AG04449 (cell line): ENCODE results near the gene HSPA1A.
"Not testable (repeated sequence)": the region's sequence is repeated elsewhere in the genome, so short reads cannot be mapped to it uniquely, and the experiment has no call there.

ENCODE experiments used
- CTCF ChIA-PET: fragments of 350-600 bp; formaldehyde crosslinking; extraction: SDS; loops from one replicate; lab custom pipeline; 2021; ENCODE audit warnings: antibody characterized with exemption; lab: Yijun Ruan, JAX
- POLR2A ChIA-PET: fragments of 400-600, 350-600 bp; formaldehyde crosslinking; extraction: SDS; loops from one replicate; lab custom pipeline; 2020; ENCODE audit warnings: antibody characterized with exemption, inconsistent platforms; lab: Yijun Ruan, JAX
- DNase-seq: peaks from one replicate; pipeline ENCODE4 v3.0.0-alpha.2; 2010; ENCODE audit warnings: low read depth, low spot score
- H3K4me3 ChIP-seq: 2 replicates; pipeline ENCODE4 v1.5.1; 2011; ENCODE audit warnings: low read depth, mild to moderate bottlenecking, control low read depth, low read length
- TF ChIP-seq, protein P1 (sequence below): IDR thresholded peaks from one replicate; pipeline ENCODE4 v1.5.1; 2011; ENCODE audit warnings: mild to moderate bottlenecking, moderate library complexity, low read length, control low read depth, inconsistent platforms; ENCODE audit not compliant: insufficient read depth; ENCODE audit errors: missing control alignments

Gene HSPA1A

DNA sequence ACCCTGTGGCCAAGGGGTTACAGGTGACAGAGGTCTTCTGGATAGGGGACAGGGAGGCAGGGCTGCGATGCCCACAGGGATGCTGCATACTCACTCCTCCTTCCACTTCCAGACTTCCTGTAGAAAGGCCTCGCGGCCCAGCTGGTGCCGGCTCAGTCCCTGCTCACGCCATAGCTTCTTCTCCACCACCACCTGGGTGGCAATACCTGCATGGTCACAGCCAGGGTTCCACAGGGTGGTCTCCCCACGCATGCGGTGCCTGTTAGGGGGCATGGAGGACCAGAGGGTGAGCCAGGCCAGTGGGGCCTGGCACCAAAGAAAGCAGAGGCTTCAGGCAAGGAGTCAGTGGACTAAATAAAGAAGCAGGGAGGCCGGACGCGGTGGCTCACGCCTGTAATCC lies 29.9 kb upstream of the HSPA1A start:
- CTCF ChIA-PET: interaction anchor here (1.1 to 4.0 kb wide), 4 partner anchors 10 to 15 kb away, joined by 5 to 21 read pairs (median 10); partner anchors contain the start of gene VARS1
- POLR2A ChIA-PET: interaction anchor here (0.6 kb wide), 1 partner anchor 45 kb away, joined by 3 read pairs; no protein-coding TSS in a partner anchor
- no peak overlapping the region for H3K4me3 ChIP-seq
- TF ChIP-seq, protein P1, sequence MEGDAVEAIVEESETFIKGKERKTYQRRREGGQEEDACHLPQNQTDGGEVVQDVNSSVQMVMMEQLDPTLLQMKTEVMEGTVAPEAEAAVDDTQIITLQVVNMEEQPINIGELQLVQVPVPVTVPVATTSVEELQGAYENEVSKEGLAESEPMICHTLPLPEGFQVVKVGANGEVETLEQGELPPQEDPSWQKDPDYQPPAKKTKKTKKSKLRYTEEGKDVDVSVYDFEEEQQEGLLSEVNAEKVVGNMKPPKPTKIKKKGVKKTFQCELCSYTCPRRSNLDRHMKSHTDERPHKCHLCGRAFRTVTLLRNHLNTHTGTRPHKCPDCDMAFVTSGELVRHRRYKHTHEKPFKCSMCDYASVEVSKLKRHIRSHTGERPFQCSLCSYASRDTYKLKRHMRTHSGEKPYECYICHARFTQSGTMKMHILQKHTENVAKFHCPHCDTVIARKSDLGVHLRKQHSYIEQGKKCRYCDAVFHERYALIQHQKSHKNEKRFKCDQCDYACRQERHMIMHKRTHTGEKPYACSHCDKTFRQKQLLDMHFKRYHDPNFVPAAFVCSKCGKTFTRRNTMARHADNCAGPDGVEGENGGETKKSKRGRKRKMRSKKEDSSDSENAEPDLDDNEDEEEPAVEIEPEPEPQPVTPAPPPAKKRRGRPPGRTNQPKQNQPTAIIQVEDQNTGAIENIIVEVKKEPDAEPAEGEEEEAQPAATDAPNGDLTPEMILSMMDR: no peak
- no peak for DNase-seq

DNA sequence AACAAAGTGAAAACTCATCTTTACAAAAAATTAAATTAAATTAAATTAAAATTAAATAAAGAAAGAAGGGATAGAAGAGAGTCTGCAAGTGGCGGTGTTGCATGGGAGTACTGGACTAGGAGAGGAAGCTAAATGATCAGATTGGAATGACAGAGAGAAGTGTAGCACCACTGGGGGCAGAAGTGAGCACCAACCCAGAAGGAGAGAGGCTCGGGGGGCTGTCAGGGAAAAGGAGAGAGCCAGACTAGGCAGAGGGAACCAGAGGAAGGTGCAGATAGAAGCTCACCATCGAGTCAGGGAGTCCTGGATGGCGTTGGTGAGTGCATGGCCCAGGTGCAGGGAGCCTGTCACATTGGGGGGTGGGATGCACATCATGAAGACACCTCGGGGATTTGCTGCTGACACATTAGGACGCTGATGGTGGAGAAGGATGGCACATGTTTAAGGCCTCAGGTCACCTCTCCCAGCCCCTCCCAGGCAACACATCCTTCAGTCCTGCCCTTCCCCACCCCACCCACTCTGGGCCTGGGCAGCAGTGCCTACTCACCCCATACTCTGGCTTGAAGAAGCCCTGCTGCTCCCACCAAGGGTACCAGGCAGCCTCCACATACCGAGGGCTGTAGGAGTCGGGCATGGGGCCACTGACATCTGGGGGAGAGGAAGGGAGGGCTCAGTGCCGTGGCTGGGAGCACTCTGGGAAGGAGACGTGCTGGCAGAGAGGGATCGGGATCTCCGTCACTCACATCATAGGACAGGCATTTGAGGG lies 23.8 kb upstream of the HSPA1A start:
- no peak for DNase-seq
- ChIA-PET POLR2A (interaction anchor here (1.2 kb wide), 1 partner anchor 36 kb away, joined by 3 read pairs; the partner anchor contains the start of gene HSPA1B), CTCF (interaction anchor here (0.6 to 4.6 kb wide), 25 partner anchors 9 to 125 kb away, joined by 3 to 38 read pairs (median 4); partner anchors contain the start of genes CLIC1, LSM2, MPIG6B and MSH5)
- no peak overlapping the region for H3K4me3 ChIP-seq
- TF ChIP-seq, protein P1: peak; percentile 73

GRCh38 chr6:31792090-31792374 lies 23.3 kb upstream of the HSPA1A start:
- H3K4me3 ChIP-seq: no peak overlapping the region
- DNase-seq: no peak
- TF ChIP-seq, protein P1: no peak
- ChIA-PET CTCF (interaction anchor here (0.7 to 4.6 kb wide), 12 partner anchors 8 to 53 kb away, joined by 3 to 38 read pairs (median 6); partner anchors contain the start of genes LSM2, MSH5, SAPCD1 and VWA7), POLR2A (no interaction called here)

DNA sequence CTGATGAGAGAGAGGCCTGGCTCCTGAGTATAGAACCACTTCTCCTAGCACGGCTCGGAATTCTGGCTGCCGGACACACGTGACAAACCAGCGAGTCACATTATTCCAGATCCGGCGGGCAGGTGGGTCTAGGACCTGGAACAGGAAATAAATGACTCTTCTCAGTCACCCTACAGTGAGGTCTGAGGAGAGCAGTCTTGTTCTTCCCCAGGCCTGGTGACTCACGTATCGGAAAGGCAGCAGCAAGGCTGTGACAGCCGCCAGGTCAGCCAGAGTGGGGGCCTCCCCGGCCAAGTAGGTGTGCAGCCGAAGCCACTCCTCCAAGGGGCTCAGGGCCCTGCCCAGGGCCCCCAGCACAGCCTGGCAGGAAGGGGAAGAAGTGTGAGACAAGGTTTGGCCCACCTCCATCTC lies 22.6 kb upstream of the HSPA1A start:
- CTCF ChIA-PET: interaction anchor here (0.7 to 5.3 kb wide), 4 partner anchors 9 to 13 kb away, joined by 3 to 57 read pairs (median 30); partner anchors contain the start of gene LSM2
- no peak overlapping the region for H3K4me3 ChIP-seq
- TF ChIP-seq, protein P1: no peak
- no peak for DNase-seq
- POLR2A ChIA-PET: no interaction called here

DNA sequence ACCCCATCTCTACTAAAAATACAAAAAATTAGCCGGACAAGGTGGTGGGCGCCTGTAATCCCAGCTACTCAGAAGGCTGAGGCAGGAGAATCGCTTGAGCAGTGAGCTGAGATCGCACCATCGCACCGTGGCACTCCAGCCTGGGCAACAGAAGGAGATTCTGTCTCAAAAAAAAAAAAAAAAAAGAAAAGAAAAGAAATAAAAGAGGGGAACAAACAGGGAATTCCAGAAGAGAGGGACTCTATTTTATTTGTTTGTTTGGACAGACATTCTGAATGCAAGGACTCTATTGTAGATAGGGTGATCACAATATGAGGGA lies 21.5 kb upstream of the HSPA1A start:
- not testable (repeated sequence) for DNase-seq
- ChIA-PET POLR2A (interaction anchor here (1.6 kb wide), 2 partner anchors 13 to 20 kb away, joined by 3 read pairs; partner anchors contain the start of gene LSM2), CTCF (interaction anchor here (3.1 to 5.3 kb wide), 2 partner anchors 12 to 24 kb away, joined by 16 to 57 read pairs; partner anchors contain the start of gene LSM2)
- H3K4me3 ChIP-seq: peak overlapping the region; percentile 68; the same call in 1 of the 2 replicates

DNA sequence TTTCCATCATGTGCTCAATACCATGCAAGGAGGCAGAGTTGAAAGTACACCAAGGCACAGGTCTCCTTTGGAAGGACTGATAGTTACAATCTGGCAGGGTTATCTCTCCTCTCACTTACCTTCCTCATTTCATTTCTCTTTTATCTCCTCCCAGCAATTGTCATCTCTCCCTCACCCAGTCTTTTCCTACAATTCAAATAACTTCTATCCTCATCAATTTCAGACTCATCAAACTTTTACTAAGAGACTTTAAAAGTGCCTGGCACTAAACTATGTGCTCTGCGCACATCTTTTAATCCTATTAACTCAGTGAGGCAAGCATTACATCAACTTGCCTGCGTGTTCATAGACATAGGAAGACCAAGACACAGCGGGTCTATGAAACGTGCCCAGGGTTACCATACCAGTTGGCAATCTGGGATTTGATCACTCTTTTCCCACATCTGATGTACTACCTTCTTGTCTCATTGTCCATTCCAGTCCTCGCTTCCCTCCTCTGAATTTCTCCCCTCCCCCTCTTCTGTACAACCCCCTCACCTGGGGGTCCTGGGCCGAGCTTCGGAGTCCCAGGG lies 21.0 kb upstream of the HSPA1A start:
- ChIA-PET POLR2A (interaction anchor here (0.8 to 2.4 kb wide), 6 partner anchors 12 to 91 kb away, joined by 3 to 17 read pairs (median 3); partner anchors contain the start of genes ABHD16A, HSPA1B, LSM2 and NEU1), CTCF (interaction anchor here (0.7 to 5.3 kb wide), 9 partner anchors 8 to 113 kb away, joined by 3 to 57 read pairs (median 4); partner anchors contain the start of genes LSM2 and LY6G5C)
- TF ChIP-seq, protein P1: no peak
- DNase-seq: no peak
- peak overlapping the region; percentile 68 for H3K4me3 ChIP-seq
